ENCODE results near the gene KERA. TPM values are rescaled to one million over a fixed set of nuclear protein-coding genes. Genes with fewer than 3 reads are reported as not detected.

Gene KERA
- total and polyA plus RNA-seq, 2 experiments from 2014 or later: not detected

DNA sequence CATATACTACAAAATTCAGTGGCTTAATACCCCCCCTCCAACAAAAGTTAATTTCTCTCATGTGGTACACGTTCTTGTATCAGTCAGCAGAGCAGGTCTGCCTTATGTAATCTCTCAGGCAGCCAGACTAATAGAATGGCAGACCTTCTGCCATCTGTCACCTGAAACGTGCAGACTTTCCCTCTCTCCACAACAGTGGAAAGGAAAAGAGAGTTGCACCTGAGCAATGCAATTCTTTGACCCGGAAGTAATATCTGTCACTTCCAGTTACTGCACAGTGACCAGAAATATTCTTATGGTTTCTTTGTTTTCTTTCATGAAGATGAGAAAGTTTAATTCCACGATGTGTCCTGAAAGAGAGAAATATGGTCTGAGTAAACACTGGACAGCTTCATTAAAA is 14.4 kb downstream of the KERA start:
- Histone ChIP-seq H3K9me2 (ENCODE audit: insufficient read depth) (no peaks in the 10 kb centered on the region), H4K20me1 (replicated peaks; ENCODE audit: insufficient read depth) (no peaks in the 10 kb centered on the region), H3K27ac (ENCODE audit: low read depth) (no peak overlapping the region), H3F3A (replicated peaks; ENCODE audit: low read depth) (no peaks in the 10 kb centered on the region), H3K4me1 (ENCODE audit: insufficient read depth) (no peaks in the 10 kb centered on the region), H2AFZ (no peak overlapping the region), H3K4me2 (no peak overlapping the region), H3K79me2 (replicated peaks; ENCODE audit: insufficient read depth) (no peaks in the 10 kb centered on the region), H3K4me3 (no peak overlapping the region), H3K27me3 (ENCODE audit: insufficient read depth) (no peaks in the 10 kb centered on the region), H3K36me3 (ENCODE audit: insufficient read depth) (no peaks in the 10 kb centered on the region)
- H3K9me3 Mint-ChIP-seq: no peaks in the 10 kb centered on the region
- H3K27me3 Mint-ChIP-seq (ENCODE audit: insufficient read depth, low read depth, poor library complexity): peaks cover 2% of the 10 kb centered on the region
- no peak overlapping the region for H3K4me3 Mint-ChIP-seq
- no peak for TF ChIP-seq ZNF114 (CRISPR knock-in tag; IDR thresholded peaks at IDR 0.05)
- no peak for TF ChIP-seq STAT1 (IDR thresholded peaks at IDR 0.05; ENCODE audit: unreplicated experiment)
- TF ChIP-seq, protein P1, sequence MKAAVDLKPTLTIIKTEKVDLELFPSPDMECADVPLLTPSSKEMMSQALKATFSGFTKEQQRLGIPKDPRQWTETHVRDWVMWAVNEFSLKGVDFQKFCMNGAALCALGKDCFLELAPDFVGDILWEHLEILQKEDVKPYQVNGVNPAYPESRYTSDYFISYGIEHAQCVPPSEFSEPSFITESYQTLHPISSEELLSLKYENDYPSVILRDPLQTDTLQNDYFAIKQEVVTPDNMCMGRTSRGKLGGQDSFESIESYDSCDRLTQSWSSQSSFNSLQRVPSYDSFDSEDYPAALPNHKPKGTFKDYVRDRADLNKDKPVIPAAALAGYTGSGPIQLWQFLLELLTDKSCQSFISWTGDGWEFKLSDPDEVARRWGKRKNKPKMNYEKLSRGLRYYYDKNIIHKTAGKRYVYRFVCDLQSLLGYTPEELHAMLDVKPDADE (IDR thresholded peaks at IDR 0.05): no peak
- TF ChIP-seq EZH2 (IDR thresholded peaks at IDR 0.05; ENCODE audit: low read depth, unreplicated experiment): no peak
- TF ChIP-seq CREB1 (CRISPR knock-in tag; IDR thresholded peaks at IDR 0.05; ENCODE audit: low read depth): no peak
- 0 out of 3 replicates have a peak, but pooled peaks cover 3% of the 10 kb centered on the region for H3K4me1 Mint-ChIP-seq
- H3K27ac Mint-ChIP-seq: no peak overlapping the region
- no peak for ATAC-seq
- no peaks in the 10 kb centered on the region for H3K36me3 Mint-ChIP-seq (ENCODE audit: low read depth)
- DNase-seq (ENCODE audit: low spot score): no peak

DNA sequence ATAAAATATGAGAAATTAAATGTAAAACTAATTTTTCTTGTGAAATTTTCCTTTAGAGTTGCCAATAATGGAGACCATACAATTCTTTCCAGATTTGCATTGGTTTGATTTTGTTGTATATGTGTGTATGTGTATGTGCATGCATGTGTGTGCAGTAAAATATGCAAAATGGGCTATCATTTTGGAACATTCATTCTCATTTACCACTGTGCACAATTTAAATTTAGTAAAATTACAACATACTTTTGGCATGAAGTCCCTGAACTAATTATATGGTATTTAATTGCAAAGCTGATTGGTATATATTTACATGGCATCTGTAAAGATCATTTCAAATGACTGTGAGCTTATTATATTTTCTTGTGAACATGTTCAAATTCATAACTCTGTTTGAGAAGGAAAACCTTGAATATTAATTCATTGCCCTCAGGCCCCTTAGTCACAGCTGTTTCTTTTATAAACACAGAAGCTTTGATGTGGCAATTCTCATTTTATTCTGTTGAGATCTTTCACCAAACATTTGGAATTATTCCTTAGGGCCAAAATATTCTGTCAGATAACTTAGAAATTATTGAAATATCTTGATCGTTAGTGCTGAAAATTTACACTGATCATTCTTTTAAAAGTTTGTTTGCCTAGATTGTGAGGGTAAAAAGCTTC is 17.6 kb downstream of the KERA start:
- H3K4me1 Mint-ChIP-seq: 0 out of 3 replicates have a peak, but pooled peaks cover 3% of the 10 kb centered on the region
- no peak for TF ChIP-seq CREB1 (CRISPR knock-in tag; IDR thresholded peaks at IDR 0.05; ENCODE audit: low read depth)
- TF ChIP-seq, protein P2, sequence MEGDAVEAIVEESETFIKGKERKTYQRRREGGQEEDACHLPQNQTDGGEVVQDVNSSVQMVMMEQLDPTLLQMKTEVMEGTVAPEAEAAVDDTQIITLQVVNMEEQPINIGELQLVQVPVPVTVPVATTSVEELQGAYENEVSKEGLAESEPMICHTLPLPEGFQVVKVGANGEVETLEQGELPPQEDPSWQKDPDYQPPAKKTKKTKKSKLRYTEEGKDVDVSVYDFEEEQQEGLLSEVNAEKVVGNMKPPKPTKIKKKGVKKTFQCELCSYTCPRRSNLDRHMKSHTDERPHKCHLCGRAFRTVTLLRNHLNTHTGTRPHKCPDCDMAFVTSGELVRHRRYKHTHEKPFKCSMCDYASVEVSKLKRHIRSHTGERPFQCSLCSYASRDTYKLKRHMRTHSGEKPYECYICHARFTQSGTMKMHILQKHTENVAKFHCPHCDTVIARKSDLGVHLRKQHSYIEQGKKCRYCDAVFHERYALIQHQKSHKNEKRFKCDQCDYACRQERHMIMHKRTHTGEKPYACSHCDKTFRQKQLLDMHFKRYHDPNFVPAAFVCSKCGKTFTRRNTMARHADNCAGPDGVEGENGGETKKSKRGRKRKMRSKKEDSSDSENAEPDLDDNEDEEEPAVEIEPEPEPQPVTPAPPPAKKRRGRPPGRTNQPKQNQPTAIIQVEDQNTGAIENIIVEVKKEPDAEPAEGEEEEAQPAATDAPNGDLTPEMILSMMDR (conservative IDR thresholded peaks at IDR 0.05; ENCODE audit: low read depth in 2 of 2): no peak
- TF ChIP-seq NANOG (IDR thresholded peaks at IDR 0.05; ENCODE audit: borderline replicate concordance): no peak
- no peak for TF ChIP-seq POLR2AphosphoS5 (IDR thresholded peaks at IDR 0.05; ENCODE audit: low read depth)
- no peak for TF ChIP-seq ZNF331 (CRISPR knock-in tag; IDR thresholded peaks at IDR 0.05; ENCODE audit: low read depth)
- TF ChIP-seq STAT1 (IDR thresholded peaks at IDR 0.05; ENCODE audit: unreplicated experiment): no peak
- TF ChIP-seq EZH2phosphoT487 (IDR thresholded peaks at IDR 0.05; ENCODE audit: unreplicated experiment): no peak
- no peak for TF ChIP-seq ZNF114 (CRISPR knock-in tag; IDR thresholded peaks at IDR 0.05)
- no peak for TF ChIP-seq EZH2 (IDR thresholded peaks at IDR 0.05; ENCODE audit: low read depth, unreplicated experiment)
- no peak for TF ChIP-seq JUNB (IDR thresholded peaks at IDR 0.05; ENCODE audit: unreplicated experiment)
- TF ChIP-seq, protein P3, sequence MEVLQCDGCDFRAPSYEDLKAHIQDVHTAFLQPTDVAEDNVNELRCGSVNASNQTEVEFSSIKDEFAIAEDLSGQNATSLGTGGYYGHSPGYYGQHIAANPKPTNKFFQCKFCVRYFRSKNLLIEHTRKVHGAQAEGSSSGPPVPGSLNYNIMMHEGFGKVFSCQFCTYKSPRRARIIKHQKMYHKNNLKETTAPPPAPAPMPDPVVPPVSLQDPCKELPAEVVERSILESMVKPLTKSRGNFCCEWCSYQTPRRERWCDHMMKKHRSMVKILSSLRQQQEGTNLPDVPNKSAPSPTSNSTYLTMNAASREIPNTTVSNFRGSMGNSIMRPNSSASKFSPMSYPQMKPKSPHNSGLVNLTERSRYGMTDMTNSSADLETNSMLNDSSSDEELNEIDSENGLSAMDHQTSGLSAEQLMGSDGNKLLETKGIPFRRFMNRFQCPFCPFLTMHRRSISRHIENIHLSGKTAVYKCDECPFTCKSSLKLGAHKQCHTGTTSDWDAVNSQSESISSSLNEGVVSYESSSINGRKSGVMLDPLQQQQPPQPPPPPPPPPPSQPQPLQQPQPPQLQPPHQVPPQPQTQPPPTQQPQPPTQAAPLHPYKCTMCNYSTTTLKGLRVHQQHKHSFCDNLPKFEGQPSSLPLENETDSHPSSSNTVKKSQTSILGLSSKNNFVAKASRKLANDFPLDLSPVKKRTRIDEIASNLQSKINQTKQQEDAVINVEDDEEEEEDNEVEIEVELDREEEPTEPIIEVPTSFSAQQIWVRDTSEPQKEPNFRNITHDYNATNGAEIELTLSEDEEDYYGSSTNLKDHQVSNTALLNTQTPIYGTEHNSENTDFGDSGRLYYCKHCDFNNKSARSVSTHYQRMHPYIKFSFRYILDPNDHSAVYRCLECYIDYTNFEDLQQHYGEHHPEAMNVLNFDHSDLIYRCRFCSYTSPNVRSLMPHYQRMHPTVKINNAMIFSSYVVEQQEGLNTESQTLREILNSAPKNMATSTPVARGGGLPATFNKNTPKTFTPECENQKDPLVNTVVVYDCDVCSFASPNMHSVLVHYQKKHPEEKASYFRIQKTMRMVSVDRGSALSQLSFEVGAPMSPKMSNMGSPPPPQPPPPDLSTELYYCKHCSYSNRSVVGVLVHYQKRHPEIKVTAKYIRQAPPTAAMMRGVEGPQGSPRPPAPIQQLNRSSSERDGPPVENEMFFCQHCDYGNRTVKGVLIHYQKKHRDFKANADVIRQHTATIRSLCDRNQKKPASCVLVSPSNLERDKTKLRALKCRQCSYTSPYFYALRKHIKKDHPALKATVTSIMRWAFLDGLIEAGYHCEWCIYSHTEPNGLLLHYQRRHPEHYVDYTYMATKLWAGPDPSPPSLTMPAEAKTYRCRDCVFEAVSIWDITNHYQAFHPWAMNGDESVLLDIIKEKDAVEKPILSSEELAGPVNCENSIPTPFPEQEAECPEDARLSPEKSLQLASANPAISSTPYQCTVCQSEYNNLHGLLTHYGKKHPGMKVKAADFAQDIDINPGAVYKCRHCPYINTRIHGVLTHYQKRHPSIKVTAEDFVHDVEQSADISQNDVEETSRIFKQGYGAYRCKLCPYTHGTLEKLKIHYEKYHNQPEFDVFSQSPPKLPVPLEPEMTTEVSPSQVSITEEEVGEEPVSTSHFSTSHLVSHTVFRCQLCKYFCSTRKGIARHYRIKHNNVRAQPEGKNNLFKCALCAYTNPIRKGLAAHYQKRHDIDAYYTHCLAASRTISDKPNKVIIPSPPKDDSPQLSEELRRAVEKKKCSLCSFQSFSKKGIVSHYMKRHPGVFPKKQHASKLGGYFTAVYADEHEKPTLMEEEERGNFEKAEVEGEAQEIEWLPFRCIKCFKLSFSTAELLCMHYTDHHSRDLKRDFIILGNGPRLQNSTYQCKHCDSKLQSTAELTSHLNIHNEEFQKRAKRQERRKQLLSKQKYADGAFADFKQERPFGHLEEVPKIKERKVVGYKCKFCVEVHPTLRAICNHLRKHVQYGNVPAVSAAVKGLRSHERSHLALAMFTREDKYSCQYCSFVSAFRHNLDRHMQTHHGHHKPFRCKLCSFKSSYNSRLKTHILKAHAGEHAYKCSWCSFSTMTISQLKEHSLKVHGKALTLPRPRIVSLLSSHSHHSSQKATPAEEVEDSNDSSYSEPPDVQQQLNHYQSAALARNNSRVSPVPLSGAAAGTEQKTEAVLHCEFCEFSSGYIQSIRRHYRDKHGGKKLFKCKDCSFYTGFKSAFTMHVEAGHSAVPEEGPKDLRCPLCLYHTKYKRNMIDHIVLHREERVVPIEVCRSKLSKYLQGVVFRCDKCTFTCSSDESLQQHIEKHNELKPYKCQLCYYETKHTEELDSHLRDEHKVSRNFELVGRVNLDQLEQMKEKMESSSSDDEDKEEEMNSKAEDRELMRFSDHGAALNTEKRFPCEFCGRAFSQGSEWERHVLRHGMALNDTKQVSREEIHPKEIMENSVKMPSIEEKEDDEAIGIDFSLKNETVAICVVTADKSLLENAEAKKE (CRISPR knock-in tag; IDR thresholded peaks at IDR 0.05): no peak

More for the DNA sequence above, 17.6 kb downstream of the KERA start:
- no peak overlapping the region for H3K4me3 Mint-ChIP-seq
- H3K4me2 ChIP-seq: no peak overlapping the region
- DNase-seq (ENCODE audit: low spot score) (no peak), ATAC-seq (no peak)
- no peaks in the 10 kb centered on the region for H3K9me3 Mint-ChIP-seq
- no peak overlapping the region for H3K27ac Mint-ChIP-seq
- peaks cover 2% of the 10 kb centered on the region for H3K27me3 Mint-ChIP-seq (ENCODE audit: insufficient read depth, low read depth, poor library complexity)
- no peak overlapping the region for H3K27ac ChIP-seq (ENCODE audit: low read depth)
- no peaks in the 10 kb centered on the region for H3K36me3 ChIP-seq (ENCODE audit: insufficient read depth)
- H2AFZ ChIP-seq: no peak overlapping the region
- no peaks in the 10 kb centered on the region for H3K27me3 ChIP-seq (ENCODE audit: insufficient read depth)
- H3F3A ChIP-seq (replicated peaks; ENCODE audit: low read depth): no peaks in the 10 kb centered on the region
- no peak overlapping the region for H3K4me3 ChIP-seq
- no peaks in the 10 kb centered on the region for H4K20me1 ChIP-seq (replicated peaks; ENCODE audit: insufficient read depth)
- no peaks in the 10 kb centered on the region for H3K4me1 ChIP-seq (ENCODE audit: insufficient read depth)
- no peaks in the 10 kb centered on the region for H3K79me2 ChIP-seq (replicated peaks; ENCODE audit: insufficient read depth)
- H3K36me3 Mint-ChIP-seq (ENCODE audit: low read depth): no peaks in the 10 kb centered on the region
- no peaks in the 10 kb centered on the region for H3K9me2 ChIP-seq (ENCODE audit: insufficient read depth)
